AG10803 (cell line): ENCODE results near the gene VSX1.
A peak's percentile ranks its signal among the peaks of the same experiment; 100 is the strongest.

Experiments used
- DNase-seq: peaks from one replicate; pipeline ENCODE4 v3.0.0; 2010; ENCODE audit warnings: low read depth
- H3K4me3 ChIP-seq: 2 replicates; pipeline ENCODE4 v1.5.1; 2011; ENCODE audit warnings: mild to moderate bottlenecking, low read length, control low read depth
- TF ChIP-seq, protein P1 (sequence below): conservative IDR thresholded peaks from 2 replicates; pipeline ENCODE4 v1.5.1; 2011; ENCODE audit warnings: mild to moderate bottlenecking, low read length, control low read depth, inconsistent platforms

Gene VSX1

GRCh38 chr20:25043499-25044260, 38.3 kb downstream of the VSX1 start:
- TF ChIP-seq, protein P1, sequence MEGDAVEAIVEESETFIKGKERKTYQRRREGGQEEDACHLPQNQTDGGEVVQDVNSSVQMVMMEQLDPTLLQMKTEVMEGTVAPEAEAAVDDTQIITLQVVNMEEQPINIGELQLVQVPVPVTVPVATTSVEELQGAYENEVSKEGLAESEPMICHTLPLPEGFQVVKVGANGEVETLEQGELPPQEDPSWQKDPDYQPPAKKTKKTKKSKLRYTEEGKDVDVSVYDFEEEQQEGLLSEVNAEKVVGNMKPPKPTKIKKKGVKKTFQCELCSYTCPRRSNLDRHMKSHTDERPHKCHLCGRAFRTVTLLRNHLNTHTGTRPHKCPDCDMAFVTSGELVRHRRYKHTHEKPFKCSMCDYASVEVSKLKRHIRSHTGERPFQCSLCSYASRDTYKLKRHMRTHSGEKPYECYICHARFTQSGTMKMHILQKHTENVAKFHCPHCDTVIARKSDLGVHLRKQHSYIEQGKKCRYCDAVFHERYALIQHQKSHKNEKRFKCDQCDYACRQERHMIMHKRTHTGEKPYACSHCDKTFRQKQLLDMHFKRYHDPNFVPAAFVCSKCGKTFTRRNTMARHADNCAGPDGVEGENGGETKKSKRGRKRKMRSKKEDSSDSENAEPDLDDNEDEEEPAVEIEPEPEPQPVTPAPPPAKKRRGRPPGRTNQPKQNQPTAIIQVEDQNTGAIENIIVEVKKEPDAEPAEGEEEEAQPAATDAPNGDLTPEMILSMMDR, result no peak
- no peak for DNase-seq
- no peak overlapping the region for H3K4me3 ChIP-seq

GRCh38 chr20:25042531-25043498, 39.1 kb downstream of the VSX1 start:
- TF ChIP-seq, protein P1, result no peak
- DNase-seq, result no peak
- H3K4me3 ChIP-seq, result no peak overlapping the region

DNA sequence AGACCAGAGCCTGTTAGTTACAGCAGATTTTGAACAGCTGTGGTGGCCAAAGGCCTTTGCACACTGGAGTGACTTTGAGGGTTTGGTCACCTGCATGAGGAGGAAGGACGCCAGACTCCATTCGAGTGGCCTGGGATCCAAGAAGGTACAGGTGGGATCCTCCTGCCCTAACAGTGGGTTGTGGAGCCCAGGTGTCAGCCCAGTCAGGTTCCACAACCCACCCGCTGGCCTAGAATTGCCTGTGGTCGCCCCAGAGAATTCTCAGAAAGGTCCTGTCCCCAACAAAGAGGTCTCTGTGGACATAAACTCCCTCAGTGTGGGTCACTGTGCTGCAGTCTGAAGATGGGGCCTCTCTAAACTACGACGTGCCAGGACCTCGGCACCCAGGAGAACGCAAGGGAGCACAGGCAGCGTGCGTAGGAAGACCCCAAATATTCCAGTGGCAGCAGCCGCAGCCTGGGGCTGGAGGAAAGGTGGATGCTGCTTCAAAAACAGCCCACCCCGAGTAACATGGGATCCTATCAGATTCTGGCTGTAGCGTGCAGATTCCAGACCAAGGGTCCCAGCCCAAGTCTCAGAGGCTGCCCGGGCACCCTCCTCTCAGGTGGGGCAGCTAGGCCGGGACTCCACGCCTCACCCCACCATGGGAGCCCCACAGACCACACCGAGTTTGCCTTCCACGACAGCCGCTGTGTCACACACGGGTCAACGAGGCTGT, 40.0 kb downstream of the VSX1 start:
- H3K4me3 ChIP-seq, result no peak overlapping the region
- TF ChIP-seq, protein P1, result no peak
- DNase-seq, result no peak

DNA sequence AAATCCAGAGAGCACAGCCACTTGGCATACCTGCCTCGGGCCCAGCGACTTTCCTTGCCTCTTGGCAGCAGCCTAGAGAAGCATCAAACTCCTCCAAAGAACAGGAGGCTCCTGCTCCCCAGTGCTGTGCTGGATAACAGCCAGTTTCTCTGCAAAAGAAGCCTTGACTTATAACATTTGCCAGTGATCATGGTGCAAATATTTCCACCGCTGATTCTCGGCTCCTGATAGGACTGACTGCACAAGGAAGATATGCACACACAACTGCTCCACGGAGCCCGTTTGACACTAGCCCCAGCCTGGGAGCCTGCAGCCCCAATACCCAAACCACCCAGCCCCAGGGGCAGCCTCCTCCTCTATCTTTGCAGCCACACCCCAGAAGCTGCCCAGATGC, 41.5 kb downstream of the VSX1 start:
- H3K4me3 ChIP-seq, result no peak overlapping the region
- TF ChIP-seq, protein P1, result no peak
- peak; percentile 86 for DNase-seq

DNA sequence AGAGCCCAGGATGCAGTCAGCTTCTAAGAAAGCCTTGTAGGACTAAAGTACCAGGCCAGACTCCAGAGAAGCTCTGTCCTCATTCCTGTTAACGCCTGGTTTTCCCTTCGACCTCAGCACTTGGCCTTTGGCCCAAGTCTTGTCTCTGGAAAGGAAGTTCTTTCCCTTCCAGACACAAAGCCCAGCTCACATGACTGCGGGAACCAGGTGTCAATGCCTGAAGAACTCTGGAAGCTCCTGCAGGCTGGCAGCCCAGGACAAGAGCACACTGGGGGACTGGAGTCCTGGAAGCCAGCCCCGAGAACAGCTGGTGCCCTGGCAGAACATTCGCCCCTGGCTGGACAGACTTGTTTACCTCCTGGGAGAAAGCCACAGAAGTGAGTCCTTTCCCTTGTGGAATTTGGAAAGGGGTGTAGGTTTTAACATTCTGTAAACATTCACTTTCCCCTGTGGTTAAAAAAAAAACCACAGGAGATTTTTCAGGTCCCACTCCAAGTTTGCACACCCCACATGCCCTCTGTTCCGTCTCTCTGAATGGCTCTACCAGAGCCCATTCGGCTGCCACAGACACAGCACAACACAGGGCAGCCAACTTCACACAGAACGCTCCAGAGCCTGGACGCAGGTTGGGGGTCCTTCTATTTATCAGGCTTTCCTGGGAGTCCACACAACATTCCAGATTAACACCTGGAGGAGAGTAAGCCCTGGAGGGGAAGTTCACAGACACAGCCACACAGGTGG, 42.1 kb downstream of the VSX1 start:
- peak; percentile 95 for DNase-seq
- H3K4me3 ChIP-seq, result no peak overlapping the region
- TF ChIP-seq, protein P1, result no peak

DNA sequence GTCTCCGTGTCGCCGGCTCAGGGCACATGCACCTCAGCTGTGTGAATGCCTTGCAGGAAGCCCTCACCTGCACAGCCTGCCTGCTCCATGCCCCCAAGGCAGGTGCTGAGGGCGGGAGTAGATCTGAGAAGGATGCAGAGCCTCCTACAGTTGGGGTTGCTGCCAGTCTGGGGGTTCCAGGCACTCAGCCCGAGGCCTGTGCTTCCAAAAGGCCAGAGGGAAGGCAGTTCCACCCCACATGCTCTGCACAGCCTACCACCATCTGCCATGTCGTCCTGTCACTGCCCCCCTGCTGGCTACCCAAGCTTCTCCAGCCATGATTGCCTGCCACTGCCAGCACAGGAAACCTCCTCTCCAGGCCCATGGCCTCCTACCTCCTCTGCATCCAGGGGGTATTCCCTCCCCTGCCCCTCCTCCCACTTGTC, 43.3 kb downstream of the VSX1 start:
- TF ChIP-seq, protein P1, result no peak
- H3K4me3 ChIP-seq, result no peak overlapping the region
- no peak for DNase-seq
